Upper lobe of right lung (tissue), 1 donor: Measurements from ENCODE around the gene ADRA2A. TPM values are rescaled to one million over a fixed set of nuclear protein-coding genes. Genes with fewer than 3 reads are reported as not detected.
A peak's percentile ranks its signal among the peaks of the same experiment; 100 is the strongest.

Experiments used
- ATAC-seq: fragments of 200-7000 bp; cut with Tn5 transposase; one replicate; pipeline ENCODE4 v1.9.1; 2020; ENCODE audit warnings: mild to moderate bottlenecking, moderate library complexity
- DNase-seq: peaks from one replicate; pipeline ENCODE4 v3.0.0-alpha.2; 2020
- H3K27ac ChIP-seq: fragments of 200-600 bp; one replicate; pipeline ENCODE4 v1.8.0; 2022
- H3K27me3 ChIP-seq: fragments of 200-600 bp; one replicate; pipeline ENCODE4 v1.8.0; 2022; ENCODE audit warnings: mild to moderate bottlenecking
- H3K36me3 ChIP-seq: fragments of 200-600 bp; one replicate; pipeline ENCODE4 v1.8.0; 2022
- H3K4me1 ChIP-seq: fragments of 200-600 bp; one replicate; pipeline ENCODE4 v1.8.0; 2022
- H3K4me3 ChIP-seq: fragments of 200-600 bp; one replicate; pipeline ENCODE4 v1.8.0; 2022; ENCODE audit warnings: mild to moderate bottlenecking
- H3K9me3 ChIP-seq: fragments of 200-600 bp; one replicate; pipeline ENCODE4 v1.8.0; 2022
- intact Hi-C: fragments of 100-400 bp; cut with DNase I; formaldehyde crosslinking; loops from one replicate; pipeline ENCODE4 v1.11.0; 2022
- total RNA-seq: library from RNA; stranded (reverse); fragmentation: NEBNext Ultra II Directional; extraction: Animal tissue kit (Norgen Biotek cat#: 25700); gene quantifications from one replicate; pipeline ENCODE4 v1.2.1, GENCODE V29; 2021
- TF ChIP-seq, protein P1 (sequence below): fragments of 200-600 bp; IDR thresholded peaks from one replicate; pipeline ENCODE4 v1.8.0; 2022; ENCODE audit warnings: antibody characterized with exemption
- donor health status: DM: no; HTN: yes; CAD: no; lungs with severe emphysema.

ADRA2A gene
- total RNA-seq, 1 donor from 2014 or later = 4.9 TPM

GRCh38 chr10:111118758-111119157, 41.9 kb downstream of the ADRA2A start:
- Histone ChIP-seq H3K4me1 (no peaks in the 10 kb centered on the region), H3K27me3 (no peaks in the 10 kb centered on the region), H3K4me3 (no peak overlapping the region), H3K27ac (no peak overlapping the region), H3K36me3 (no peaks in the 10 kb centered on the region), H3K9me3 (no peaks in the 10 kb centered on the region)
- TF ChIP-seq, protein P1, sequence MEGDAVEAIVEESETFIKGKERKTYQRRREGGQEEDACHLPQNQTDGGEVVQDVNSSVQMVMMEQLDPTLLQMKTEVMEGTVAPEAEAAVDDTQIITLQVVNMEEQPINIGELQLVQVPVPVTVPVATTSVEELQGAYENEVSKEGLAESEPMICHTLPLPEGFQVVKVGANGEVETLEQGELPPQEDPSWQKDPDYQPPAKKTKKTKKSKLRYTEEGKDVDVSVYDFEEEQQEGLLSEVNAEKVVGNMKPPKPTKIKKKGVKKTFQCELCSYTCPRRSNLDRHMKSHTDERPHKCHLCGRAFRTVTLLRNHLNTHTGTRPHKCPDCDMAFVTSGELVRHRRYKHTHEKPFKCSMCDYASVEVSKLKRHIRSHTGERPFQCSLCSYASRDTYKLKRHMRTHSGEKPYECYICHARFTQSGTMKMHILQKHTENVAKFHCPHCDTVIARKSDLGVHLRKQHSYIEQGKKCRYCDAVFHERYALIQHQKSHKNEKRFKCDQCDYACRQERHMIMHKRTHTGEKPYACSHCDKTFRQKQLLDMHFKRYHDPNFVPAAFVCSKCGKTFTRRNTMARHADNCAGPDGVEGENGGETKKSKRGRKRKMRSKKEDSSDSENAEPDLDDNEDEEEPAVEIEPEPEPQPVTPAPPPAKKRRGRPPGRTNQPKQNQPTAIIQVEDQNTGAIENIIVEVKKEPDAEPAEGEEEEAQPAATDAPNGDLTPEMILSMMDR = no peak
- ATAC-seq (no peak), DNase-seq (peak; percentile 23)
- intact Hi-C loops = no loop called here

- H3K27me3 ChIP-seq = no peaks in the 10 kb centered on the region
- intact Hi-C loops = no loop called here
- DNase-seq (peak; percentile 26), ATAC-seq (no peak)
- no peaks in the 10 kb centered on the region for H3K9me3 ChIP-seq
- TF ChIP-seq, protein P1 = no peak
- no peak overlapping the region for H3K27ac ChIP-seq
- no peaks in the 10 kb centered on the region for H3K4me1 ChIP-seq
- H3K4me3 ChIP-seq = no peak overlapping the region
- H3K36me3 ChIP-seq = no peaks in the 10 kb centered on the region
These were observed 42.8 kb downstream of the ADRA2A start for GRCh38 chr10:111119637-111120036.

- Histone ChIP-seq H3K4me1 (no peaks in the 10 kb centered on the region), H3K27me3 (no peaks in the 10 kb centered on the region), H3K4me3 (no peak overlapping the region), H3K36me3 (no peaks in the 10 kb centered on the region), H3K9me3 (no peaks in the 10 kb centered on the region), H3K27ac (no peak overlapping the region)
- TF ChIP-seq, protein P1 = no peak
- intact Hi-C loops = no loop called here
- no peak for DNase-seq
- ATAC-seq = no peak
These were observed 45.3 kb downstream of the ADRA2A start for GRCh38 chr10:111122127-111122526.

GRCh38 chr10:111123883-111124282, 47.1 kb downstream of the ADRA2A start:
- Histone ChIP-seq H3K4me1 (no peaks in the 10 kb centered on the region), H3K27me3 (no peaks in the 10 kb centered on the region), H3K36me3 (no peaks in the 10 kb centered on the region), H3K27ac (no peak overlapping the region), H3K4me3 (no peak overlapping the region), H3K9me3 (no peaks in the 10 kb centered on the region)
- TF ChIP-seq, protein P1 = no peak
- ATAC-seq (no peak), DNase-seq (no peak)
- intact Hi-C loops = no loop called here

- TF ChIP-seq, protein P1 = no peak
- Histone ChIP-seq H3K36me3 (no peaks in the 10 kb centered on the region), H3K27me3 (no peaks in the 10 kb centered on the region), H3K9me3 (no peaks in the 10 kb centered on the region), H3K27ac (no peak overlapping the region), H3K4me1 (no peaks in the 10 kb centered on the region), H3K4me3 (no peak overlapping the region)
- intact Hi-C loops = no loop called here
- ATAC-seq (no peak), DNase-seq (no peak)
These were observed 48.3 kb downstream of the ADRA2A start for GRCh38 chr10:111125102-111125501.

DNA sequence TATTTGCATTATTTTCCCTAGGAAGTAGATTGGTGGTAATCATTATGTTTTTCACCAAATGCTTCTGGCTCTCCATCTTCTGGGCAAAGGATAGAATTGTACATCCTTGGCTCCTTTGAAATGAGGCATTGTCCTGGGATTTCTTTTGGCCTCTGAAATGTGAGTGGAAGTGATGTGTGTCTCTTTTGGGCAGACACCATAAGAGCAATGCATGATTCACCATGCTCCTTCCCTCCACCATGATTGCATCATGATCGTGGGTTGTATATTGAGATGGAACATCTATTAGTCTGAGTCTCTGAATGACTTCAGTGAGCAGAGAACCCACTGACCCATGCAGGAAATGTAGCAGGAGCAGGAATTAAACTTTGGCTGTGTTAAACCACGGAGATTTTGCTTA, 49.2 kb downstream of the ADRA2A start:
- intact Hi-C loops = no loop called here

More for the DNA sequence above, 49.2 kb downstream of the ADRA2A start:
- DNase-seq (no peak), ATAC-seq (no peak)
- H3K27me3 ChIP-seq = no peaks in the 10 kb centered on the region
- H3K9me3 ChIP-seq = no peaks in the 10 kb centered on the region
- H3K4me1 ChIP-seq = no peaks in the 10 kb centered on the region
- H3K4me3 ChIP-seq = no peak overlapping the region
- H3K36me3 ChIP-seq = no peaks in the 10 kb centered on the region
- TF ChIP-seq, protein P1 = no peak
- no peak overlapping the region for H3K27ac ChIP-seq
